Gastrocnemius medialis (tissue), 4 donors: ENCODE results near the gene PAK4.

Experiments
- CTCF ChIP-seq, 5 experiments: fragments of 450-650 bp in 3 of 5; fragments of 200-600 bp in 2 of 5; sonication (generic) in 2 of 5; IDR thresholded peaks in 4 of 5; conservative IDR thresholded peaks in 1 of 5; 1 replicate in 4 of 5; 2 replicates in 1 of 5; pipeline ENCODE4 v1.5.1; 2016 to 2019; ENCODE audit warnings: antibody characterized with exemption in 5 of 5, mild to moderate bottlenecking in 3 of 5, moderate library complexity in 3 of 5
- POLR2A ChIP-seq, 2 donors: fragments of 450-650 bp; IDR thresholded peaks; one replicate each; pipeline ENCODE4 v1.6.1; 2017; ENCODE audit warnings: antibody characterized with exemption in 2 of 2, mild to moderate bottlenecking in 2 of 2, moderate library complexity in 2 of 2

GRCh38 chr19:39218230-39219007 is 92.8 kb downstream of the PAK4 start:
- no peak for TF ChIP-seq CTCF (IDR thresholded peaks at IDR 0.05 in 4 of 5, conservative IDR thresholded peaks at IDR 0.05 in 1 of 5)
- TF ChIP-seq POLR2A (IDR thresholded peaks at IDR 0.05) = no peak
